GM23248 (cell line): ENCODE measurements around the gene WFIKKN1. TPM values are rescaled to one million over a fixed set of nuclear protein-coding genes. Genes with fewer than 3 reads are reported as not detected.

ENCODE experiments used
- DNase-seq: peaks from one replicate; pipeline ENCODE4 v3.0.0-alpha.2; 2015
- H2AFZ ChIP-seq: fragments of 200-600 bp; sonication (generic); 2 replicates; pipeline ENCODE4 v1.6.1; 2016; ENCODE audit warnings: antibody characterized with exemption
- H3F3A ChIP-seq: fragments of 200-600 bp; sonication (generic); 2 replicates; pipeline ENCODE4 v1.6.1; 2016; ENCODE audit warnings: mild to moderate bottlenecking, antibody characterized with exemption, mixed run types; ENCODE audit not compliant: insufficient read depth
- H3K27ac ChIP-seq: fragments of 200-600 bp; sonication (generic); 2 replicates; pipeline ENCODE4 v1.5.1; 2016; ENCODE audit warnings: mild to moderate bottlenecking
- H3K27me3 ChIP-seq: fragments of 200-600 bp; sonication (generic); replicated peaks from 2 replicates; pipeline ENCODE4 v1.6.1; 2016; ENCODE audit warnings: mild to moderate bottlenecking; ENCODE audit not compliant: insufficient read depth
- H3K36me3 ChIP-seq: fragments of 200-600 bp; sonication (generic); 2 replicates; pipeline ENCODE4 v1.6.1; 2016; ENCODE audit warnings: low read depth, mild to moderate bottlenecking
- H3K4me1 ChIP-seq: fragments of 200-600 bp; sonication (generic); 2 replicates; pipeline ENCODE4 v1.6.1; 2016; ENCODE audit warnings: mild to moderate bottlenecking; ENCODE audit not compliant: insufficient read depth
- H3K4me2 ChIP-seq: fragments of 200-600 bp; sonication (generic); one replicate; pipeline ENCODE4 v1.6.1; 2016; ENCODE audit warnings: mild to moderate bottlenecking; ENCODE audit not compliant: unreplicated experiment
- H3K4me3 ChIP-seq: fragments of 200-600 bp; sonication (generic); 2 replicates; pipeline ENCODE4 v1.5.1; 2016; ENCODE audit warnings: mild to moderate bottlenecking
- H3K79me2 ChIP-seq: fragments of 200-600 bp; sonication (generic); 2 replicates; pipeline ENCODE4 v1.6.1; 2016; ENCODE audit warnings: mild to moderate bottlenecking; ENCODE audit not compliant: insufficient read depth
- H3K9ac ChIP-seq: fragments of 200-600 bp; sonication (generic); 2 replicates; pipeline ENCODE4 v1.6.1; 2016; ENCODE audit warnings: mild to moderate bottlenecking
- H3K9me2 ChIP-seq: fragments of 200-600 bp; sonication (generic); 2 replicates; pipeline ENCODE4 v1.6.1; 2016; ENCODE audit warnings: mixed run types, mild to moderate bottlenecking, moderate library complexity; ENCODE audit not compliant: insufficient read depth
- H3K9me3 ChIP-seq: fragments of 200-600 bp; sonication (generic); one replicate; pipeline ENCODE4 v1.6.1; 2017; ENCODE audit warnings: low read depth
- H4K20me1 ChIP-seq: fragments of 200-600 bp; sonication (generic); 2 replicates; pipeline ENCODE4 v1.6.0; 2016; ENCODE audit not compliant: insufficient read depth
- EZH2 ChIP-seq: fragments of 200-600 bp; sonication (generic); IDR thresholded peaks from 2 replicates; pipeline ENCODE4 v1.6.1; 2018; ENCODE audit warnings: antibody characterized with exemption, mild to moderate bottlenecking; ENCODE audit not compliant: insufficient read depth, poor library complexity, severe bottlenecking
- EZH2phosphoT487 ChIP-seq: fragments of 200-600 bp; sonication (generic); IDR thresholded peaks from 2 replicates; pipeline ENCODE4 v1.6.1; 2018; ENCODE audit warnings: antibody characterized with exemption, moderate library complexity, mild to moderate bottlenecking, low read depth; ENCODE audit not compliant: insufficient read depth
- WGBS, 2 experiments: methylation state at CpG; one replicate each; pipeline ENCODE4 v1.1.6; 2015 to 2017; ENCODE audit warnings: low lambda C conversion rate in 2 of 2, low coverage in 1 of 2; ENCODE audit errors: missing lambda C conversion rate in 2 of 2; 5-methylcytosine and 5-hydroxymethylcytosine counted together
- in situ Hi-C: fragments of 300-500 bp; cut with MboI; formaldehyde crosslinking; loops from 2 replicates; pipeline ENCODE4 v1.15.0; 2020
- polyA plus RNA-seq: library from polyadenylated mRNA; unstranded; fragments of >200 nt; fragmentation: Nextera tagmentation; extraction: Ambion mirVana; gene quantifications from 2 replicates; pipeline ENCODE4 v1.2.1, GENCODE V29; 2016
- total RNA-seq: library from RNA; depleted of rRNA; stranded (reverse); fragments of >200 nt; shearing (Covaris generic); gene quantifications from 2 replicates; pipeline ENCODE4 v1.2.3, GENCODE V29; 2014

The WFIKKN1 gene
- total and polyA plus RNA-seq, 2 experiments from 2014 or later: not detected

GRCh38 chr16:583815-584591, 46.8 kb upstream of the WFIKKN1 start:
- Histone ChIP-seq H3K27ac (no peak overlapping the region), H3K4me2 (no peak overlapping the region), H3K4me1 (0 out of 2 replicates have a peak, but pooled peaks cover 5% of the 10 kb centered on the region), H3K9me2 (no peaks in the 10 kb centered on the region), H3K9me3 (no peaks in the 10 kb centered on the region), H3K27me3 (no peaks in the 10 kb centered on the region), H3K9ac (no peak overlapping the region), H3K79me2 (peaks cover 13% of the 10 kb centered on the region), H2AFZ (no peak overlapping the region), H3K36me3 (no peaks in the 10 kb centered on the region), H3F3A (no peaks in the 10 kb centered on the region; the same call in 1 of the 2 replicates), H3K4me3 (no peak overlapping the region), H4K20me1 (no peaks in the 10 kb centered on the region)
- DNase-seq: no peak
- in situ Hi-C loops: no loop called here
- TF ChIP-seq EZH2phosphoT487: no peak
- no peak for TF ChIP-seq EZH2
- 51 to 56% methylated on average over 35 to 38 of the region's 38 CpGs for WGBS, 2 experiments

GRCh38 chr16:585351-585750, 45.4 kb upstream of the WFIKKN1 start:
- Histone ChIP-seq H3K9me3 (no peaks in the 10 kb centered on the region), H3K4me2 (no peak overlapping the region), H3K9ac (no peak overlapping the region), H2AFZ (no peak overlapping the region), H3K4me1 (0 out of 2 replicates have a peak, but pooled peaks cover 5% of the 10 kb centered on the region), H3K27me3 (no peaks in the 10 kb centered on the region), H3K79me2 (peaks cover 16% of the 10 kb centered on the region), H3K9me2 (no peaks in the 10 kb centered on the region), H3K27ac (no peak overlapping the region), H3K36me3 (no peaks in the 10 kb centered on the region), H3F3A (no peaks in the 10 kb centered on the region; the same call in 1 of the 2 replicates), H4K20me1 (no peaks in the 10 kb centered on the region), H3K4me3 (no peak overlapping the region)
- in situ Hi-C loops: no loop called here
- WGBS, 2 experiments: 18 to 24% methylated on average over 10 of the region's 10 CpGs
- no peak for DNase-seq
- TF ChIP-seq EZH2phosphoT487 (no peak), EZH2 (no peak)

- Histone ChIP-seq H3K36me3 (no peaks in the 10 kb centered on the region), H3F3A (no peaks in the 10 kb centered on the region; the same call in 1 of the 2 replicates), H3K27ac (no peak overlapping the region), H3K27me3 (no peaks in the 10 kb centered on the region), H3K4me1 (0 out of 2 replicates have a peak, but pooled peaks cover 5% of the 10 kb centered on the region), H2AFZ (no peak overlapping the region), H3K9me3 (no peaks in the 10 kb centered on the region), H3K9ac (no peak overlapping the region), H3K79me2 (peaks cover 24% of the 10 kb centered on the region), H3K4me3 (no peak overlapping the region), H4K20me1 (no peaks in the 10 kb centered on the region), H3K4me2 (no peak overlapping the region), H3K9me2 (no peaks in the 10 kb centered on the region)
- WGBS, 2 experiments: 21% methylated on average over 14 to 16 of the region's 16 CpGs
- DNase-seq: peak; percentile 67
- TF ChIP-seq EZH2phosphoT487 (no peak), EZH2 (no peak)
- in situ Hi-C loops: no loop called here
Observed at GRCh38 chr16:586047-586644, 44.6 kb upstream of the WFIKKN1 start.

- H2AFZ ChIP-seq: no peak overlapping the region
- H3K9me3 ChIP-seq: no peaks in the 10 kb centered on the region
- H3K79me2 ChIP-seq: peaks cover 32% of the 10 kb centered on the region
- H3K4me3 ChIP-seq: no peak overlapping the region
- in situ Hi-C loops: no loop called here
- H3K36me3 ChIP-seq: no peaks in the 10 kb centered on the region
- no peaks in the 10 kb centered on the region for H4K20me1 ChIP-seq
- no peak overlapping the region for H3K4me2 ChIP-seq
- no peaks in the 10 kb centered on the region; the same call in 1 of the 2 replicates for H3F3A ChIP-seq
- no peak overlapping the region for H3K27ac ChIP-seq
- peak; percentile 27 for DNase-seq
- WGBS, 2 experiments: 77 to 82% methylated on average over 11 to 14 of the region's 14 CpGs
- H3K9ac ChIP-seq: peak overlapping the region; percentile 84; the same call in 1 of the 2 replicates
- 0 out of 2 replicates have a peak, but pooled peaks cover 5% of the 10 kb centered on the region for H3K4me1 ChIP-seq
- H3K27me3 ChIP-seq: no peaks in the 10 kb centered on the region
- no peaks in the 10 kb centered on the region for H3K9me2 ChIP-seq
- no peak for TF ChIP-seq EZH2phosphoT487
- no peak for TF ChIP-seq EZH2
Observed at GRCh38 chr16:586645-587590, 43.9 kb upstream of the WFIKKN1 start.
